Pancreas (tissue), 10 donors: Measurements from ENCODE around the gene COG3. TPM values are rescaled to one million over a fixed set of nuclear protein-coding genes. Genes with fewer than 3 reads are reported as not detected.

ENCODE experiments used
- ATAC-seq, 4 donors: fragments of 200-7000 bp; cut with Tn5 transposase; one replicate each; pipeline versions ENCODE4 v1.8.0 to v1.9.1; 2020; ENCODE audit warnings: mild to moderate bottlenecking in 4 of 4, moderate library complexity in 4 of 4
- DNase-seq, 6 donors: peaks; one replicate each; pipeline ENCODE4 v3.0.0-alpha.2; 2020
- FAIRE-seq: peaks from 2 replicates; lab custom pipeline; 2012; peaks lifted over from hg19 to GRCh38; lab: Jason Lieb, UNC
- H3K27ac ChIP-seq, 4 donors: fragments of 200-600 bp; sonication (generic); 1 replicate in 3 of 4; 2 replicates in 1 of 4; pipeline versions ENCODE4 v1.5.0 to v1.8.0; 2020
- H3K27me3 ChIP-seq, 4 donors: fragments of 200-600 bp; one replicate each; pipeline ENCODE4 v1.8.0; 2021
- H3K36me3 ChIP-seq, 3 donors: fragments of 200-600 bp; sonication (generic) in 1 of 3; one replicate each; pipeline versions ENCODE4 v1.5.0 to v1.8.0; 2020 to 2021
- H3K4me1 ChIP-seq, 3 donors: fragments of 200-600 bp; one replicate each; pipeline ENCODE4 v1.8.0; 2021
- H3K4me3 ChIP-seq, 4 donors: fragments of 200-600 bp; sonication (generic) in 2 of 4; one replicate each; pipeline versions ENCODE4 v1.5.0 to v1.8.0; 2020 to 2021
- H3K9me3 ChIP-seq, 4 donors: fragments of 200-600 bp; one replicate each; pipeline ENCODE4 v1.8.0; 2021
- WGBS, 2 donors: extraction: QIAGEN DNeasy Blood & Tissue Kit; methylation state at CpG; one replicate each; pipeline ENCODE4 v1.1.7; 2013; 5-methylcytosine and 5-hydroxymethylcytosine counted together
- intact Hi-C, 3 donors: fragments of 100-400 bp; cut with DNase I; formaldehyde crosslinking; loops; one replicate each; pipeline versions ENCODE4 v1.11.1 to v1.14.2; 2022
- polyA plus RNA-seq, 2 donors: library from polyadenylated mRNA; stranded (reverse); fragments of 200-250 nt; gene quantifications; one replicate each; pipeline ENCODE4 v1.2.3, GENCODE V29; 2013
- total RNA-seq, 6 donors: library from RNA; stranded (reverse); fragmentation: NEBNext Ultra II Directional in 4 of 6; extraction: Animal tissue kit (Norgen Biotek cat#: 25700) in 4 of 6; gene quantifications; one replicate each; pipeline versions ENCODE4 v1.2.1 to v1.2.4, GENCODE V29; 2021 to 2023
- TF ChIP-seq, protein P1 (sequence below), 4 donors: fragments of 200-600 bp; sonication (generic) in 3 of 4; IDR thresholded peaks; one replicate each; pipeline versions ENCODE4 v1.5.0 to v1.8.0; 2021; ENCODE audit warnings: antibody characterized with exemption in 4 of 4
- donor health status: healthy with polysubstance abuse.
- donor health status: DM: no; HTN: no; CAD: no; lungs with moderate emphysema.
- donor health status: DM: no; HTN: no; CAD: no.
- donor health status: control.
- donor health status: control.
- donor health status: Bipolar disorder and iron deficiency.
- donor health status: DM: yes; HTN: yes; CAD: no.
- donor health status: DM: no; HTN: no; CAD: no.
- donor health status: DM: no; HTN: no; CAD: no.
- donor health status: DM: yes; HTN: yes; CAD: no.

COG3 gene
- total and polyA plus RNA-seq, 8 donors: 15.0 to 19.9 (median 18.7) TPM

DNA sequence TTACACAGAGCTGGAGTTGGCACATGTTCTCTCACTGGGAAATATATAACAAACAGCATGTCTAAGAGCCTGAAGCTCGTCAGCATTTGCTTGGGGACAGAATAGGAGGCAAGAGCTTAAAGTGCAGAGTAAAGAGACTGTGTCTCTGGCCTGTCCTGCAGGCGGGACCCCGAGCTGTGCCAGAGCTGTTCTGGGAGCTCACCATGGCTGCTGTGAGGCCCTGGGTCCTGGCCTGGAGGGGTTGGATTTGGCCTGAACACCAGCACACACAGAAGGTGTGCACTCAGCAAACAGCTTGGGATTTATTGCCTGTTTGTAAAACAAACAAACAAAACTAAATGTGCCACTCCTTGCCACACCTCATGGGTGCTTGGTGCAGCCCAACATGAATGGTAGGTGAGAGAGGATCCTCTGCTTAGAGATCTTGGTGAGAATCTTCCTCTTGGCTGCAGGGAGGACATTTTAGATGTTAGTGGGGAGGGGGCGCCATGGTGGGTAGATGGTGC lies 89.9 kb downstream of the COG3 start:
- H3K27ac ChIP-seq: no peak overlapping the region
- no peaks in the 10 kb centered on the region for H3K9me3 ChIP-seq
- no peaks in the 10 kb centered on the region for H3K4me1 ChIP-seq
- no peak for DNase-seq
- intact Hi-C loops: no loop called here
- no peak overlapping the region for H3K4me3 ChIP-seq
- 81 to 82% methylated on average over 4 of the region's 4 CpGs for WGBS, 2 donors
- H3K27me3 ChIP-seq: no peaks in the 10 kb centered on the region
- FAIRE-seq: no peak
- TF ChIP-seq, protein P1, sequence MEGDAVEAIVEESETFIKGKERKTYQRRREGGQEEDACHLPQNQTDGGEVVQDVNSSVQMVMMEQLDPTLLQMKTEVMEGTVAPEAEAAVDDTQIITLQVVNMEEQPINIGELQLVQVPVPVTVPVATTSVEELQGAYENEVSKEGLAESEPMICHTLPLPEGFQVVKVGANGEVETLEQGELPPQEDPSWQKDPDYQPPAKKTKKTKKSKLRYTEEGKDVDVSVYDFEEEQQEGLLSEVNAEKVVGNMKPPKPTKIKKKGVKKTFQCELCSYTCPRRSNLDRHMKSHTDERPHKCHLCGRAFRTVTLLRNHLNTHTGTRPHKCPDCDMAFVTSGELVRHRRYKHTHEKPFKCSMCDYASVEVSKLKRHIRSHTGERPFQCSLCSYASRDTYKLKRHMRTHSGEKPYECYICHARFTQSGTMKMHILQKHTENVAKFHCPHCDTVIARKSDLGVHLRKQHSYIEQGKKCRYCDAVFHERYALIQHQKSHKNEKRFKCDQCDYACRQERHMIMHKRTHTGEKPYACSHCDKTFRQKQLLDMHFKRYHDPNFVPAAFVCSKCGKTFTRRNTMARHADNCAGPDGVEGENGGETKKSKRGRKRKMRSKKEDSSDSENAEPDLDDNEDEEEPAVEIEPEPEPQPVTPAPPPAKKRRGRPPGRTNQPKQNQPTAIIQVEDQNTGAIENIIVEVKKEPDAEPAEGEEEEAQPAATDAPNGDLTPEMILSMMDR (IDR thresholded peaks at IDR 0.05): no peak
- H3K36me3 ChIP-seq: no peaks in the 10 kb centered on the region
- ATAC-seq: no peak

DNA sequence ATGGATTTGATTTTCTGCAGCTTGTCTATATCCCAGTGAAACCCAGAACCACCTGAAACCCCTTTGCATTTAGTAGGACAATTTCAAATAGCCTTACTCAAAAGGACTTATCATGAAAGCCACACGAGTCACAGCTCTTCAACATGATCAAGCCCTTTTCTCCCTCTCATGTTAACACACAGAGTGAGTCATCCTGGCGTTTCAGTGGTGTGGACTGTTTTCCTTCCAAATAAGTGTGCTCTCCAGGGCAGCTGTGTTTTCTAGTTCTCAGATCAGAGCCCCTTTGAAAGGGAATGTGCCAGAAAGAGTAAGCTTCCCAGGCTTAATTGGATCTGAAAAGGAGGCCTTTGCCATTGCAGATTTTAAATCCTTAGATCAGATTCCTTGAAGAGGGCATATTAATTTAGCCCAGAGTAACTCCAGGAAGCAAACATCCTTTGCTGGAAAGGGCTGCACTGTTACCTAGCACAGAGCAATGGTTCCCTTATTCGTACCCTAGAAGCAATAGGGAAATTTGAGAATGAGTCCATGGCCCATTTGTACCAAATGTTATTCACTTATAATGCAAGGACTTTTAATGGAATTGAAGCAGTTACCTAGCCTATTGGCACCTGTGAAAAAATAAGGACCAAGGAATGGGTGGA lies 99.5 kb downstream of the COG3 start:
- TF ChIP-seq, protein P1 (IDR thresholded peaks at IDR 0.05): no peak
- H3K4me3 ChIP-seq: no peak overlapping the region
- FAIRE-seq (no peak), DNase-seq (no peak), ATAC-seq (peak in 3 of 4 donors; percentile 44 to 65 (median 57))
- no peaks in the 10 kb centered on the region for H3K36me3 ChIP-seq
- no peaks in the 10 kb centered on the region for H3K27me3 ChIP-seq
- intact Hi-C loops: no loop called here
- H3K9me3 ChIP-seq: no peaks in the 10 kb centered on the region
- WGBS, 2 donors: 53% methylated on average over 3 of the region's 3 CpGs
- no peaks in the 10 kb centered on the region for H3K4me1 ChIP-seq
- no peak overlapping the region for H3K27ac ChIP-seq

DNA sequence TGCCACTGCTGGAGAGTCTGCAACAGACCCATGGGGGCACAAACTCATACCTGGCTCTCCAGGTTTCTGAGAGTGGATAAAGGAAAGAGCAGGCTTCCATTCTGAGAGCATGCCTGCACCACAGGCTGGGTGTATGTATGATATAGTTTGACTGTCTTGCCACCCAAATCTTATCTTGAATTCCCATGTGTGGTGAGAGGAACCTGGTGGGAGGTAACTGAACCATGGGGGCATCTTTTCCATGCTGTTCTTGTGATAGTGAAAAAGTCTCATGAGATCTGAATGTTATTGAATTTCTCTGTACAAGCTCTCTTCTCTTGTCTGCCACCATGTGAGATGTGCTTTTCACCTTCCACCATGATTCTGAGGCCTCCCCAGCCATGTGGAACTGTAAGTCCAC lies 100.6 kb downstream of the COG3 start:
- FAIRE-seq (no peak), ATAC-seq (no peak), DNase-seq (no peak)
- Histone ChIP-seq H3K4me1 (no peaks in the 10 kb centered on the region), H3K4me3 (no peak overlapping the region), H3K27ac (no peak overlapping the region), H3K36me3 (no peaks in the 10 kb centered on the region), H3K9me3 (no peaks in the 10 kb centered on the region), H3K27me3 (no peaks in the 10 kb centered on the region)
- intact Hi-C loops: no loop called here
- TF ChIP-seq, protein P1 (IDR thresholded peaks at IDR 0.05): no peak

DNA sequence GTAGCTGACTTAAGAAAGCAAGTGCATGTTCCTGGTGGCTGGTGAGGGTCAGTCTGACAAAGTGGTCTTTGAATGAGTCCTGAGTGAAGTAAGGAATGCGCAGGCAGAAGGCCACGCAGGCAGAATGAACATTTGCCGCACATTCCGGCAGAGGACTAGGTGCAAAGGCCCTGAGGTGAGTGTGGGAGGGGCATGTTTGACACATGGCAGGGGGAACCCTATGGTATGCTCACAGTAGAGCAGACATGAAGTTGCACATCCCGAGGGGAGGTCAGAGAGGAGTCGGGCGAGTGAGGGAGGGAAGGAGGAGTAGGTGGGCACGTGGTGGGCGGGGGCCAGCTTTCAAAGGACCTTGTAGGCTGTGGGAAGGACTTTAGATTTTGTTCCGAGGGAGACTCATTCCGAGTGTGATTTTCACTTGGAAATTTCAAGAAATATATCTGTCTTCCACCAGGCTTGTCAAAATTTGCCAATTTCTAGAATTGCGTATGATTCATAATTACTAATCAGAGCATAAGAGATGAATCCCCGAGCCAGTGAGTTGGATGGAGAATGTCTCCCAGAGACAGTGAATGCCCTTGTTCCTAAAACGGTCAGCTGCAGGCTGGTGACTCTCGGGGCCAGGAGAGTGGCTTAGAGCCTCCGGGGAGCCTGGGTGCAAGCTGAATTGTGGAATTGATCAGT lies 110.5 kb downstream of the COG3 start:
- ATAC-seq (no peak), DNase-seq (no peak), FAIRE-seq (no peak)
- Histone ChIP-seq H3K9me3 (no peaks in the 10 kb centered on the region), H3K27me3 (no peaks in the 10 kb centered on the region), H3K36me3 (no peaks in the 10 kb centered on the region), H3K4me1 (no peaks in the 10 kb centered on the region), H3K4me3 (no peak overlapping the region), H3K27ac (no peak overlapping the region)
- TF ChIP-seq, protein P1 (IDR thresholded peaks at IDR 0.05): no peak
- intact Hi-C loops: no loop called here
- WGBS, 2 donors: 71 to 84% methylated on average over 16 of the region's 16 CpGs

DNA sequence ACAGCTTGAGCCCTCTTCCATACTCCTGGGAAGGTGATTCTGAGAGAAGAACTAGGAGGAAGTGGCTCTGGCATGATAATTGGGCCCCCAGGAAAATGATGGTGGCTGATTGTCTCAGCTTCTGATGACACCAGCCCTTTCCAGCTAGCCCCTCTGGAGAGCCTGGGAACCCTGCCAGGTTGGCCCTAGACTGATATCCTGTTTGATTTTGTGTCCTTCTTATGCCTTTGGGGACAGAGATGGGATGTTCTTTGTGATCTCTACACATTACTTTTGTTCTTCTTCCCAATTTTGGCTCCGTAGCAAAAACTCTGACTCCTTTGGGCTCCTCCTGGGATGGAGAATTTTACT lies 111.1 kb downstream of the COG3 start:
- Histone ChIP-seq H3K27ac (no peak overlapping the region), H3K4me1 (no peaks in the 10 kb centered on the region), H3K4me3 (no peak overlapping the region), H3K27me3 (no peaks in the 10 kb centered on the region), H3K9me3 (no peaks in the 10 kb centered on the region), H3K36me3 (no peaks in the 10 kb centered on the region)
- intact Hi-C loops: no loop called here
- FAIRE-seq (no peak), ATAC-seq (no peak), DNase-seq (no peak)
- TF ChIP-seq, protein P1 (IDR thresholded peaks at IDR 0.05): no peak
- WGBS, 2 donors: 60 to 82% methylated on average over 1 of the region's 1 CpG
